ENCODE data around the gene FMNL2.

- no peak for TF ChIP-seq CREB1 (CRISPR knock-in tag; IDR thresholded peaks at IDR 0.05; ENCODE audit: low read depth)
- TF ChIP-seq CTCF (conservative IDR thresholded peaks at IDR 0.05; ENCODE audit: low read depth in 2 of 2) = no peak
- no peak for TF ChIP-seq POLR2AphosphoS5 (IDR thresholded peaks at IDR 0.05; ENCODE audit: low read depth)
- TF ChIP-seq ETS1 (IDR thresholded peaks at IDR 0.05) = no peak
- no peak for TF ChIP-seq ZNF462 (CRISPR knock-in tag; IDR thresholded peaks at IDR 0.05)
- no peak for TF ChIP-seq ZNF331 (CRISPR knock-in tag; IDR thresholded peaks at IDR 0.05; ENCODE audit: low read depth)
- no peak for TF ChIP-seq EZH2phosphoT487 (IDR thresholded peaks at IDR 0.05; ENCODE audit: unreplicated experiment)
Observed at GRCh38 chr2:152629202-152629601, 294.2 kb downstream of the FMNL2 start.
